CD4-positive, alpha-beta T cell treated with Interleukin-21 for 1 hour (primary cell): Measurements from ENCODE around the gene RTTN.

Source experiments
- DNase-seq: peaks from one replicate; pipeline ENCODE4 v3.0.0-alpha.2; 2020

The RTTN gene

DNA sequence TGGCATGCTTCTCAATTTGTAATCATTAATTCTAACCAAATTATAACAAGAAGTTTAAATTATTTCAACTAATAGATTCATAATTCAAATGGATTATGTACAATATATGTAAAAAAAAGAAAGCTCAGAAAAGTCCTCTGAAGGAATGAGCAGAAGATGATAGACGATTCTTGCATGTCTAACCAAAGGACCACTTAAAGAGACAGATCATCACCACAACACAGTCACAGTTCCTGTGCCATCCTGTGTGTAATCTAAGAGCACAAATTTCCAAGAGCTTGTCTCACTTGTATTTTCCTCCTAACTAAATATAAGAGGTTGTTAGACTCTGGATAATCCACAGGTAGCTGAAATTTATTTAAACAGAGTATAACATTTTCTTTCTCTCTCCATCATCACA, 135.5 kb downstream of the RTTN start:
- no peak for DNase-seq

DNA sequence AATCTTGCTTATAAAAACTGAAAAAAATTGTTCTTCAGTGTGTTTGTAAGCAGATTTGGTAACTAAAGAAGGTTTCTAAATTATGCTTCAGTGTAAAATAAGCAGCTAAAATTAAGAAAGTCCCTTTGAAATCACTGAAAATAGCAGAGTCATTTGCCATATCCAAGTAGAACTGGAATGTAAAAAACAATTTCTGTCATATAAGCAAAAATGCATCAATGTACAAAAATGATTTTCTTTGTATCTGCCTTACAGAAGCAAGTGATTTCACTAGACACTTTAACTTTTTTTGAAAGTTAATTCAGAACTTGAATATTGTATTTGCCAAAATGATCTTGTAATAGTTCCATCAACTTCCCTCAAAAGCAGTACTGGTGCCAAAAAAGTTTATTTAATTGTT, 136.1 kb downstream of the RTTN start:
- no peak for DNase-seq

DNA sequence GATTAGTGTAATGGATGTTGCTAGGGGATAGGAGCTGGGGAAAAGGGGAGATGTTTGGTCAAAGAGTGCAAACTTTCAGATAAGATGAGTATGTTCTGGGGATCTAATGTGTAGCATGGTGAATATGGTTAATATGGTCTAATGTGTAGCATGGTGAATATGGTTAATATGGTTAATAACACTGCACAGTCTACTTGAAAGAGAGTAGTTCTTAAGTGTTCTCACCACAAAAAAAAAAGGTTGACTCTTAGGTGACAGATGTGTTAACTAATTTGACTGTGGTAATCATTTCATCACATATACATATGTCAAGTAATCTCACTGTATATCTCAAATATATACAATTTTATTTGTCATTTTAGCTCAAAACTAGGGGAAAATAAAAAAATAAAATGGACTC, 136.5 kb downstream of the RTTN start:
- DNase-seq, result no peak

- DNase-seq, result no peak
These were observed 145.8 kb downstream of the RTTN start for GRCh38 chr18:70059684-70060083.

GRCh38 chr18:70058916-70059315, 146.6 kb downstream of the RTTN start:
- no peak for DNase-seq

- DNase-seq, result no peak
These were observed 157.4 kb downstream of the RTTN start for GRCh38 chr18:70047931-70048603.

DNA sequence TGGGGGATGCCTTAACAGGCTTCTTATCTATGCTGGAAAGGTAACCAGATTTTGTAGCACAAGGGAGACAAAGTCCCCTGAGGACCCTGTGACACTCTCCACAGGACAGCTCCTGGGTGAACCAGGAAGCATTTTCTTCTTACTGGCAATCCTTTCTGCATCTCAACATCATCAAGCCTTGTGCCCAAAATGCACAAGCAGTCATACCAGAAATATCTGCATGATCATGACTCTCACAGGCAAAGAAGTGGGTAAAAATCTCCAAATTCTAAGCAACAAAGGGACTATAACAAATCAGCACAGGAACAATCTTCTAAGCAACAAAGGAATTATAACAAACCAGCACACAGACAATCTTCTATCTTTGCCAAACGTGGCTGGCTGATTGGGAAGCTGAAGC, 158.7 kb downstream of the RTTN start:
- no peak for DNase-seq

DNA sequence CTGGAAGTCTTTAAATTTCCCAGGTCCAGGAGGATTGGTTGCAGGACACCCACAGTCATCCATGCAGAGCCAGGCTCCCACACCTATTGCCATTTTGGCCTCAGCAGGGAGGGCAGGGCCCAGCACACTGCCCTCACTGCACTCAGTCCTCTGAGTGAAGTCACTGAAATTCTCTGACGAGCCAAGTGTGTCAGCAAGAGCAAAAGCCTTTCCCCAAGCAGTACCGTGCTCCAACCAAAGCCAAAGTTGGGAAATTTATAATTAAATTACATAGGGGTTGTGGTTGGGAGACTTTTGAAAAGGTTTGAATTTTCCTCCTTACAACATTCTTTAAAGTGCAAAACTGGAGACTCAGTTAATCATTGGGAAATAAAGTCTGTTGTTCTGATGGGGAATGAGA, 159.3 kb downstream of the RTTN start:
- no peak for DNase-seq

DNA sequence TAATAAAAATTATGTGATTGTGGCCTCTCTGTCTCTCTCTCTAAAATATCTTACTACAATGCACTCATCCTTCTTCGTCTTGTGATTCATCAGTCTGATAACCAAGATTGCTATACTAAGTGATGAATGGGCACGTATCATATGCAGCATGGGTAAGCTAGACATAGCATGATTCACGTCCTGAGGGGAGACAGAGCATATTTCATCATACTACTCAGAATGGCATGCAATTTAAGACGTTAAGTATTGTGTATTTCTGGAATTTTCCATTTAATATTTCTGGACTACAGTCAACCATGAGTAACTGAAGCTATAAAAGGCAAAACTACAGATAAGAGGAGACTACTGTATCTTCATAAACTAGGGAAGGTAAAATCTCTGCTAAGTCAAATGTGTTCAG, 160.9 kb downstream of the RTTN start:
- DNase-seq, result no peak

DNA sequence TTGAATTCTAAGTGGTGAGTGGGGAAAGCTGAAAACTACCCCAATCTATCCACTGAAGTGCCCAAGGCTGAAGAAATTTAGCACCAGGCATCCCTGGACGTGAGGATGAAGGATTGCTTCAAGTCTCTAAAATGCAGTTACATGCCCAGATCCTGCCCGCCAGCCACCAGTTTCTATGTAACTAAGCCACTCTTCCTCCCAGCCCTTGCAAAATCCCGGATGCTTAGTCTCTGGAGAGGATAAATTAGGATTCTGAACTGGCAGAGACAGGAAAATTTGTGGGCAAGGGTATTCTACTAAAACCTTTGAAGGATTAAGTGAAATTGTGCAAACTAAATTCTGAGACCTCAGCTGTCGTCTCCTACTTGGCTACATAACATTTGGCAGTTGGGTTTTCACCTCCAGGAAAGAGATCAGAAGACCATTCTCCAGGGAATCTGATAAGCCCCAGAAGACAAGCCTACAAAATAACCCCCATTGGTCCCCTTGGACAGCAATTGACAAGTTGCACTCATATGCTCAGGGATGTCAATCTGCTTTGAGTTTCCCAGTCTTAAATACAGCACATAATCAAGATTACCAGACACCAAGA, 163.9 kb downstream of the RTTN start:
- DNase-seq, result no peak

GRCh38 chr18:70039186-70039585, 166.3 kb downstream of the RTTN start:
- no peak for DNase-seq

GRCh38 chr18:70037431-70038061, 167.9 kb downstream of the RTTN start:
- DNase-seq, result no peak

DNA sequence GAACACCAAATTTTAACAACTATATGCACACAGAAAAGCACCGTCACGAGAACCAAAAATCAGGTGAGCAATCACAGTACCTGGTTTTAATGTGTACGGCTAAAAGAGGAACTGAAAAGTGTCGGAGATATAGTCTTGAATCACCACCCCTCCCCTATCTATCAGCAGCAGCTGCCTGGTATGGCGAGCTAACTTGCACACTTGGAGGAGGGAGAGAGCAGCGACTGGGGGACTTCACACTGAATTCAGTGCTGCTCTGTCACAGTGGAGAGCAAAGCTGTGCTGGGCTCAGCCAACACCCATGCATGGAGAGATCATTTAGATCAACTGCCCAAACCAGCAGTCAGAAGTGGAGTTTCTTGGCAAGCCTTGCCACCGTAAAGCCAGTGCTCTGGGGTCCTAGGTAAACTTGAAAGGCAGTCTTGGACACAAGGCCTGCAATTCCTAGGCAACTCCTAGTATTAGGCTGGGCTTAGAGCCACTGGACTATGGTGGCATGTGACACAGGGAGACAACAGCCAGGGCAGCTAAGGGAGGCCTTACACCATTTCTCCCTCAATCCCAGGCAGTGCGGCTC, 168.6 kb downstream of the RTTN start:
- DNase-seq, result no peak

GRCh38 chr18:70036168-70036567, 169.3 kb downstream of the RTTN start:
- no peak for DNase-seq

DNA sequence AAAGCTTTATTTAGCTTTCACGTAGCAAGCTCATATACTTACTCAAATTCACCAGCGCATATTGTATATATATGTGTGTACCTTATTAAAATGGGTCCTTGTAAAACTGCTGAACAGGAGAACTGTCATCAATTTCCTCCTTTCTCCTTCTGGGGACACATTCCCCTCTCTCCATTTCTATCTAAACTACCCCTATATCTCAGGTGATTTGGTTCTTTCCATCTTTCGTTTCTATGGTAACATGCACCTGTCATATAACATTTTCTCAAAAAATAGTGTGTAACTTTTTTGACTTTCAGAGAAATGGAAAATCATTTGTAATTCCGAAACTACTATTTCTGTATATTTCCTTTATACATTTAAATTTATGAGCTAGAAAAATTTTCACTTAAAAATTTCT, 174.3 kb downstream of the RTTN start:
- DNase-seq, result no peak

- no peak for DNase-seq
These were observed 174.8 kb downstream of the RTTN start for GRCh38 chr18:70030728-70031127.

- no peak for DNase-seq
These were observed 176.3 kb downstream of the RTTN start for GRCh38 chr18:70029163-70029562.

GRCh38 chr18:70028734-70029133, 176.8 kb downstream of the RTTN start:
- no peak for DNase-seq

DNA sequence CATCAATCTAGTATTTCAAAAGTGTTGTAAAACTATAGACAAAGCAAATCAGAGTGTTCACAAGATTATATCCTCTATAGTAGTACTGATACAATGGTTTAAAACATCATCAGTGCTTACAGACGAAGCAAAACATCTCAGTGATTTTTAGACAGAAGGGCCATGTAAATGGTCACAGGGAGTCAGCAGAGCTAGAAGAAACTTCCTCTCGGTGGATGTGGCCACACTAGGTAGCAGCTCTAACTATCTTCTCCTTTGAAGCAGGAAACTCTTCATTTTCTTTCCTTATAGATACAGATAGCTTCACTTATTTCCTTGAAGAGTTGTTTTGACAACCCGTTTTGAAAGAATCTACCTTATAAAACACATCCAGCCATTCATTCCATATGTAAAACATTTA, 177.4 kb downstream of the RTTN start:
- no peak for DNase-seq

DNA sequence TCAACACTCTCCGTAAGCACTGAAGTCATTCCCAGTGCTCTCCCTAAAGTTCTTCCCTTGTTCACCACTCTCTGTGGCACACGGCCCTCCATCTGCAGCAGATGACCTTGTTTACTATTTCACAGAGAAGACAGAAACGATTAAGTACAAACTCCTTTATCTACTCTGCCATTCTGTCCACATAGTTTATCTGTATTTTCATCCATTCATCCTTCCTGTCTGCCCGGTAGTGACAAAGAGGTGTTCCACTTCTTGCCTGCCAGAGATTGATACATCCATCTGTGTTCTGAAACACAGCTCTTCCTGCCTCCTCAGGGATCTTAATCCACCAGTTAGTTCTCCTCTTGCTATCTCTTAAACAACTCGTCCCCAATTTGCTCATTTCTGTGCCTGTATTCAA, 179.9 kb downstream of the RTTN start:
- DNase-seq, result no peak

DNA sequence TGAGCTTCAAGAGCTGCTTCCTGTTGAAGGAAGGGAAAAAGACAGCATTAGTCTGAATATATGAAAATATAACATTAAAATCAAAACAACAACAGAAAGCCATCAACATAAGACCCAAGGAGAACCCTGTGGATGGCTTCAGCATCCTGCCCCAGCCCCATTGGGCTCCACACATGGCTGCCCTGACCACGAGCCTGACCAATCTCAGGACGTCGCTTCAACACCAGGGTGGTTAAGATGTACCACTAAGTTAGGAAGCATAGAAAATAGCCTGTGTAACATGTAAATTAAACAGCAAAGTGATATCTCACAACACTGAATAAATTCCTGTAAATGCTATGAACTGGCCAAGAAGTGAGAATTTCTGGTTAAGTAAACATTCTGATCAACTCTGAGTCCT, 180.7 kb downstream of the RTTN start:
- DNase-seq, result no peak

GRCh38 chr18:70024093-70024492, 181.4 kb downstream of the RTTN start:
- no peak for DNase-seq

GRCh38 chr18:70022636-70023035, 182.9 kb downstream of the RTTN start:
- DNase-seq, result no peak

GRCh38 chr18:70021498-70021897, 184.0 kb downstream of the RTTN start:
- no peak for DNase-seq
